Measurements from ENCODE around the gene CYSRT1.
A peak's percentile ranks its signal among the peaks of the same experiment; 100 is the strongest.

CYSRT1 gene

DNA sequence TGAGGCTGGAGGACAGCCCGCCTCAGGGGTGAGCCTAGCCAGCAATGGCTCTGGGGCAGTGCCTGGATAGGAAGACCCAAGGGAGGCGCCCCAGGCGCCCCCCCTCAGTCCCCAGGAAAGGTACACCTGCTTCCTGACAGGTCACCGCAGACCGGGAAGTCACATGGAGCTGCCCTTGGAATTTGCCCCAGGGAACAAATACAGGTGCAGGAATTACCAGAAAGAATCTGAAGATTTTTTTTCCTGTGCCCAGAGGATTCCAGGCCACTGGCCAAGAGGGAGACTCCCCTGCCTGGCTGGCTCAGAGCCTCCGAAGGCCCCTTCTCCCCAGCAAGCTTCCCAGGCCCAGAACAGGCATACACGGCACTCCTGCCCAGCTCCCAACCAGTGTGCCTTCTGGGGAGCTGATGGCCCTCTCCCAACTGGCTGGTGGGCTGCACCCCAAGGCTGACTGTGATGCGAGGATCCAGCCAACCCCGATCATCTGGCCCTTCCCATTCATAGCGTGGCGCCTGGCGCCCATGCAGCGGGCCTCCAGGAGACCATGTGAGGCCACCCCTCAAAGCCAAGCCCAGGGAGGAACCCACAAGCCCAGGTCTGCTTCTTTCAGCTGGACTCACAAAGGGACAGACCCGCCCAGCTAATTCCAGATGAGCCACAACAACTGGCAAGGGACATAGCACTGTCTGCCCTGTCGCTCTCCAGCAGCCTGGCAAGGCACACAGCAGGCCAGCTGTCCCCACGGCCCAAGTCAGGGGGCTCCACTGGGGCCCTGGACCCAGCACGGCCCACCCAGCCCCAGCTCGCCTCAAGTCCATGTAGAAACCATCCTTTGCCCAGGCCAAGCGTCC is 26.7 kb upstream of the CYSRT1 start:
- TF ChIP-seq, protein P1, sequence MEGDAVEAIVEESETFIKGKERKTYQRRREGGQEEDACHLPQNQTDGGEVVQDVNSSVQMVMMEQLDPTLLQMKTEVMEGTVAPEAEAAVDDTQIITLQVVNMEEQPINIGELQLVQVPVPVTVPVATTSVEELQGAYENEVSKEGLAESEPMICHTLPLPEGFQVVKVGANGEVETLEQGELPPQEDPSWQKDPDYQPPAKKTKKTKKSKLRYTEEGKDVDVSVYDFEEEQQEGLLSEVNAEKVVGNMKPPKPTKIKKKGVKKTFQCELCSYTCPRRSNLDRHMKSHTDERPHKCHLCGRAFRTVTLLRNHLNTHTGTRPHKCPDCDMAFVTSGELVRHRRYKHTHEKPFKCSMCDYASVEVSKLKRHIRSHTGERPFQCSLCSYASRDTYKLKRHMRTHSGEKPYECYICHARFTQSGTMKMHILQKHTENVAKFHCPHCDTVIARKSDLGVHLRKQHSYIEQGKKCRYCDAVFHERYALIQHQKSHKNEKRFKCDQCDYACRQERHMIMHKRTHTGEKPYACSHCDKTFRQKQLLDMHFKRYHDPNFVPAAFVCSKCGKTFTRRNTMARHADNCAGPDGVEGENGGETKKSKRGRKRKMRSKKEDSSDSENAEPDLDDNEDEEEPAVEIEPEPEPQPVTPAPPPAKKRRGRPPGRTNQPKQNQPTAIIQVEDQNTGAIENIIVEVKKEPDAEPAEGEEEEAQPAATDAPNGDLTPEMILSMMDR (conservative IDR thresholded peaks at IDR 0.05; ENCODE audit: low read length), result no peak
- no peak for DNase-seq (ENCODE audit: low read depth)
- peak overlapping the region; percentile 52 for H3K4me3 ChIP-seq (ENCODE audit: low read length)

DNA sequence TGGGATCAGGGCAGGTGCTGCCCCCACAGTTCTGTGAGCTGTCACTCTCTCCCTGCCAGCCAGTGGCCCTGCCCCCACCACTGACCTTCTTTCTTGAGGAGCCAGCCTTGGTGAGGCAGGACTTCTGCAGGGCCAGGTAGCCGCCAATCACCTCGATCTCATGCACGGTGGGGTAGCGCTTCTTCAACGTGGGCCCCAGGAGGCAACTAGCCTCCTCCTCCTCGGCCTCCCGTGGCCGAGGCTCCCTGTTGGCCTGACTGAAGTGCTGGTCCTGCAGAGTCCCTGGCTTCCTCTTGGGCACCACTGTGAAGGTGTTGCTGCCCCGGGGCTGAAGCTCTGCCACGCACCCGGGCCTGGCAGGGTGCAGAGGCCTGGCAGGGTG is 26.1 kb upstream of the CYSRT1 start:
- TF ChIP-seq, protein P1 (conservative IDR thresholded peaks at IDR 0.05; ENCODE audit: low read length), result no peak
- peak overlapping the region; percentile 52 for H3K4me3 ChIP-seq (ENCODE audit: low read length)
- no peak for DNase-seq (ENCODE audit: low read depth)

DNA sequence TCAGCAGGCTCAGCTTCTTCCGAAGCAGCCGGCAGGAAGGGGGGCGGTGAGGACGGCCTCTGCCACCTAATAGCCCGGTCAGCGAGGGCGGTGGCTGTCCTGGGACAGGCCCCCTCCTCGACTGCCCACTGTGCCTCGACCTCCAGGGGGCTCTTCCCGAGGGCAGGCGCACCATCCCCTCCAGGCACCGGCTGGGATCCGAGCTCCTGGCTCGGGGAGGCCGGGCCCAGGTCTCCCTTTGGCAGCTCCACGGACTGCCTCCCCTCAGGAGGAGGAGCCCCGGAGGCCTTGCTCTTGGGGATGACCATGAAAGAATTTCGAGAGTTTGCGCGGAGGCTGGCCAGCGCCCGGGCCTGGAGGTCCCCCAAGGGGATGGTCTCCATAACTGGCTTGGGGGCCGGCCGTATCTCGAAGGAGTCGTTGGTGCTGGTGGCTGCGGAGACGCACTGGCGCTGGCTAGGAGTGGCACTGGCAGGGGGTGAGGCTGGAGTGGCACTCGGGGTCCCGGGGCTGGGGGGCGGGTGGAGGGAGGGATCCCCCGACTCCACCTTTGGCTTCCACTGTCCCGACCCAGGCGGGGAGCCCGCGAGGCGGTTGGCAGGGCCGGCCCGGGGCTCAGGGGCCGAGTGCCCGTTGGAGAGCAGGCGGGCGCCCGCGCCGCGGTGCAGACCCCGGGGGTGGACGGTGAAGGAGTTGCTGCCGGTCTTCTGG is 25.4 kb upstream of the CYSRT1 start:
- H3K4me3 ChIP-seq (ENCODE audit: low read length), result peak overlapping the region; percentile 52
- TF ChIP-seq, protein P1 (conservative IDR thresholded peaks at IDR 0.05; ENCODE audit: low read length), result no peak
- no peak for DNase-seq (ENCODE audit: low read depth)

DNA sequence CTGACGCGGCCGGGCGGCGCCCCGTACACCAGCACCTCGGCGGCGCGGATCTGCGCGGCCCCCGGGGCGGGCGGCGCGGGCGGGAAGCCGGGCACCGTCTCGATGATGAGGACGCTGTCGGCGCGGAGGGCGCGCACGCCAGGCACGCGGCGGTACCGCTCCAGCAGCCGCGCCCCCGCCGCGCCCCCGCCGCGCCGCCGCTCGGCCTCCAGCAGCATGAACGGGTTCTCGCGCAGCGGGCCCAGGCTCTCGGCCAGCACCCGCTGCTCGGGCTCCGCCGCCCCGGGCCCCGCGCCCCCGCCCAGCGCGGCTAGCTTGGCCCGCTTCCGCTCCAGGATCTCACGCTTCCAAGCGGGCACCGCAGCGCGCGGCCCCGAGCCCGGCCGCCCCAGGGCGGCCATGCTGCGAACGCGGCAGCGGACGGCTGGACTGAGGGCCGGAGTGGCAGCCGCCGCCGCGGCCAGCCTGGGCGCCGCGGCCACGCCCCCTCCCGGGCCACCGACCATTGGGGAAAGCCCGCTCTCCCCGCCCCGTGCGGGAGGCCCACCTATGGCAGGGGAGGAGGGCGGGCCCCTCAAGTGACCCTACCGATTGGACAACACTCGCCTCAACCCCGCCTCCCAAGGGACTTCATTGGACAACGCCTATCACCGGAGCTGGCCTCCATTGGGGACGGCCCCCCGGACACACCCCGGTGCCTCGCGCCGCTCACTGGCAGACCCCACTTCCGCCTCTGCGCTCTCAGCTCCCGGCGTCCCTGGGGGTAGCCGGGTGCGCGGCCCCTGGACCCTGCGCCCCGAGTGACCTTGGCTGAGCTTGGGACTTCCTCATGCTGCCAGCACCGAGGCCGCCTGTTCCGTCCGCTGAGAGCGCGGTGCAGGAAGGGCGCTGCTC is 24.4 kb upstream of the CYSRT1 start, which contains the start of gene TPRN:
TPRN (minus strand) TSS at position 431 of the 894 bp plus-strand sequence; CDS start at position 401, 30 bp downstream.
- TF ChIP-seq, protein P1 (conservative IDR thresholded peaks at IDR 0.05; ENCODE audit: low read length), result no peak
- H3K4me3 ChIP-seq (ENCODE audit: low read length), result peak within 1 kb of the TSS; percentile 76
- peak; percentile 98 for DNase-seq (ENCODE audit: low read depth)

DNA sequence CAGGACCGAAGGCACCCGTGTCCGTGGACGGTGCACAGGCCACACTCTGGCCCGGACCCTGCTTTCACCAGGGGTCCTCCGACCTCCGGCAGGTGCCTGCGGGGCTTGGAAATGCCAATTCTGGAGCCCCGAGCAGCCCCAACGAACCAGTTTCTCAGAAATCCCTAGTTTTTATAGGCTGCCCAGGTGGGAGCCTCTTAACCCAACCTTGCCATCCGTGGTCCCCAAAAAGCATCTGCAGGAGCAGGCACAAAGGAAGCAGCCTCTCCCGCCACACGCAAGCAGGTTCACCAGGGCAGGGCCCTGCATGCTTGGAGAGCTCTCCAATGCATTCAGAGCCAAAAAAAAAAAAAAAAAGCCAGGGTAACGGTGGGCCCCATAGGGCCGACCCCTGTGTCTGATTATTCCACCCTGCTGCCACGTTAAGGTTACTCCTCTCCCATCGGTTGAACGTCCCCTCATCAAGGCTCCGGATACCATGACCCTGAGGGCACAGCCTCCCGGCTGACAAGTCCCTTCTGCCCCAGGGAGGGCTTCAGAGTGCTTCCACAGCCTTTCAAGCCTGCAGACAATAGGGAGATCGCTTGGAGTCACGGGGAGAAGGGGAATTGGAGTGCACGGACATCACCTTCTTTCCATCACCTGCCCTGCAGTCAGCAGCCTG is 23.6 kb upstream of the CYSRT1 start:
- no peak for DNase-seq (ENCODE audit: low read depth)
- peak overlapping the region; percentile 76 for H3K4me3 ChIP-seq (ENCODE audit: low read length)
- TF ChIP-seq, protein P1 (conservative IDR thresholded peaks at IDR 0.05; ENCODE audit: low read length), result no peak

DNA sequence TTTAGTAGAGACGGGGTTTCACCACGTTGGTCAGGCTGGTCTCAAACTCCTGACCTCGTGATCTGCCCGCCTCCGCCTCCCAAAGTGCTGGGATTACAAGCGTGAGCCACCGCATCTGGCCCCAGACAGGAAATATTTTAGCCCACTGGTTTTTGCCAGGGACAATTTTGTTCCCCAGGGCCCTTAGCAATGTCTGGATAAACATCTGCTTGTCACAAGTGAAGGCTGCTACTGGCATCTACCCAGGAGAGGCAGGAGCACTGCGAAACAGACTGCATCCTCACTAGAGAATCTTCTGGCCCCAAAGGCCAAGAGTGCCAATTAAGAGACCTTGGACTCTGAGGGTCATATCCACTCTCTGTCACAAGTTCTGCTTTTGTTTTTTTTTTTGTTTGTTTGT is 22.0 kb upstream of the CYSRT1 start:
- TF ChIP-seq, protein P1 (conservative IDR thresholded peaks at IDR 0.05; ENCODE audit: low read length), result no peak
- peak; percentile 28 for DNase-seq (ENCODE audit: low read depth)
- H3K4me3 ChIP-seq (ENCODE audit: low read length), result no peak overlapping the region
